GM12878 (cell line): ENCODE measurements around the gene MACROD2. TPM values are rescaled to one million over a fixed set of nuclear protein-coding genes. Genes with fewer than 3 reads are reported as not detected.

Source experiments
- ATAC-seq: fragments of 200-7000 bp; cut with Tn5 transposase; 3 replicates; pipeline ENCODE4 v1.9.1; 2020; ENCODE audit warnings: mild to moderate bottlenecking, moderate library complexity
- BruUV-seq: library from RNA; stranded (reverse); fragments of 400-500 nt; replicated peaks from 2 replicates; lab custom pipeline; 2021; lab: Mats Ljungman, UMichigan
- CTCF ChIA-PET: fragments of 300-600 bp; sonication (Branson Sonifier 250); formaldehyde crosslinking; extraction: SDS; loops from one replicate; lab custom pipeline; 2021; ENCODE audit warnings: inconsistent platforms; lab: Yijun Ruan, JAX
- POLR2A ChIA-PET: fragments of 350-600 bp; formaldehyde crosslinking; extraction: SDS; loops from one replicate; lab custom pipeline; 2021; ENCODE audit warnings: inconsistent platforms; lab: Charles Lee
- RAD21 ChIA-PET: fragments of 300-600 bp; sonication (Branson Sonifier 250); formaldehyde crosslinking; loops from one replicate; lab custom pipeline; 2023; ENCODE audit warnings: antibody characterized with exemption; ENCODE audit not compliant: unreplicated experiment; lab: Charles Lee
- SMC1A ChIA-PET: fragments of 300-600 bp; sonication (Branson Sonifier 250); formaldehyde crosslinking; loops from one replicate; lab custom pipeline; 2023; ENCODE audit not compliant: unreplicated experiment, uncharacterized antibody; lab: Charles Lee
- DNase-seq: peaks from one replicate; pipeline ENCODE4 v3.0.0-alpha.2; 2011; ENCODE audit warnings: low read depth, low spot score
- FAIRE-seq: peaks from 3 replicates; lab custom pipeline; 2011; peaks lifted over from hg19 to GRCh38; lab: Jason Lieb, UNC
- H2AFZ ChIP-seq: 2 replicates; pipeline ENCODE4 v1.6.0; 2011; ENCODE audit warnings: low read depth, low read length, control low read depth; ENCODE audit not compliant: control insufficient read depth
- H3K27ac ChIP-seq: 2 replicates; pipeline ENCODE4 v1.5.1; 2011; ENCODE audit warnings: control low read depth; ENCODE audit not compliant: control insufficient read depth, insufficient read depth
- H3K27me3 ChIP-seq, 2 experiments: replicated peaks in 1 of 2; 2 replicates each; pipeline versions ENCODE4 v1.6.0 to v1.6.1; 2011; ENCODE audit warnings: low read length in 1 of 2; ENCODE audit not compliant: control insufficient read depth in 2 of 2, insufficient read depth in 2 of 2
- H3K36me3 ChIP-seq, 2 experiments: 2 replicates each; pipeline ENCODE4 v1.5.1; 2011; ENCODE audit warnings: low read length in 1 of 2; ENCODE audit not compliant: control insufficient read depth in 2 of 2, insufficient read depth in 2 of 2
- H3K4me1 ChIP-seq: 2 replicates; pipeline ENCODE4 v1.6.1; 2011; ENCODE audit warnings: mild to moderate bottlenecking, low read length, moderate library complexity, mixed read lengths; ENCODE audit not compliant: control insufficient read depth, insufficient read depth
- H3K4me2 ChIP-seq: 2 replicates; pipeline ENCODE4 v1.6.0; 2011; ENCODE audit warnings: control low read depth; ENCODE audit not compliant: control insufficient read depth, insufficient read depth
- H3K4me3 ChIP-seq: fragments of 200-600 bp; sonication (generic); 2 replicates; pipeline ENCODE4 v1.5.1; 2016
- H3K79me2 ChIP-seq: 2 replicates; pipeline ENCODE4 v1.6.0; 2011; ENCODE audit warnings: low read length; ENCODE audit not compliant: control insufficient read depth, insufficient read depth
- H3K9ac ChIP-seq: 2 replicates; pipeline ENCODE4 v1.8.0; 2011; ENCODE audit warnings: low read length, control low read depth, mixed read lengths; ENCODE audit not compliant: control insufficient read depth, insufficient read depth
- H3K9me3 ChIP-seq: replicated peaks from 3 replicates; pipeline ENCODE4 v1.5.1; 2011; ENCODE audit warnings: mild to moderate bottlenecking, low read length; ENCODE audit not compliant: control insufficient read depth, insufficient read depth
- H4K20me1 ChIP-seq: 2 replicates; pipeline ENCODE4 v1.6.0; 2011; ENCODE audit not compliant: control insufficient read depth, insufficient read depth
- BMI1 ChIP-seq: fragments of 450-650 bp; IDR thresholded peaks from 2 replicates; pipeline ENCODE4 v1.6.1; 2016; ENCODE audit warnings: mild to moderate bottlenecking, moderate library complexity, borderline replicate concordance
- CBX3 ChIP-seq: fragments of 200-600 bp; sonication (generic); IDR thresholded peaks from 2 replicates; pipeline ENCODE4 v1.6.1; 2016; ENCODE audit warnings: low read depth, borderline replicate concordance
- CHD4 ChIP-seq: fragments of 200-600 bp; sonication (generic); IDR thresholded peaks from 2 replicates; pipeline ENCODE4 v1.6.1; 2016; ENCODE audit warnings: mild to moderate bottlenecking
- EP300 ChIP-seq, 2 experiments: fragments of 150-350 bp in 1 of 2; IDR thresholded peaks; 2 replicates each; pipeline ENCODE4 v1.6.1; 2011 to 2012; ENCODE audit warnings: low read depth in 2 of 2, low read length in 2 of 2, borderline replicate concordance in 1 of 2, improper control_type of control experiment in 1 of 2, inconsistent platforms in 1 of 2; ENCODE audit not compliant: control insufficient read depth in 1 of 2
- KAT2A ChIP-seq: conservative IDR thresholded peaks from 2 replicates; pipeline ENCODE4 v1.6.1; 2011; ENCODE audit warnings: low read depth, low read length; ENCODE audit not compliant: control insufficient read depth
- LARP7 ChIP-seq: fragments of 450-650 bp; IDR thresholded peaks from 2 replicates; pipeline ENCODE4 v1.6.1; 2017; ENCODE audit warnings: mild to moderate bottlenecking
- SP1 ChIP-seq: IDR thresholded peaks from one replicate; pipeline ENCODE4 v1.6.1; 2011; ENCODE audit warnings: low read depth, low read length
- SREBF1 ChIP-seq: IDR thresholded peaks from 2 replicates; pipeline ENCODE4 v1.6.1; 2012; ENCODE audit warnings: mild to moderate bottlenecking, low read length
- SUPT20H ChIP-seq: IDR thresholded peaks from 2 replicates; pipeline ENCODE4 v1.6.1; 2011; ENCODE audit warnings: low read depth, mild to moderate bottlenecking, low read length, moderate library complexity, borderline replicate concordance; ENCODE audit not compliant: control insufficient read depth
- TBL1XR1 ChIP-seq: IDR thresholded peaks from 2 replicates; pipeline ENCODE4 v1.6.1; 2012; ENCODE audit warnings: low read depth, low read length, improper control_type of control experiment
- TCF3 ChIP-seq: IDR thresholded peaks from 2 replicates; pipeline ENCODE4 v1.6.1; 2012; ENCODE audit warnings: low read depth, mild to moderate bottlenecking, low read length, borderline replicate concordance; ENCODE audit not compliant: insufficient read depth
- TCF7 ChIP-seq: IDR thresholded peaks from 2 replicates; pipeline ENCODE4 v1.6.1; 2014; ENCODE audit warnings: antibody characterized with exemption, borderline replicate concordance
- YBX1 ChIP-seq: fragments of 450-650 bp; IDR thresholded peaks from 2 replicates; pipeline ENCODE4 v1.6.1; 2016; ENCODE audit warnings: antibody characterized with exemption
- WGBS: methylation state at CpG from one replicate; pipeline ENCODE4 v1.1.6; 2016; ENCODE audit warnings: low lambda C conversion rate; ENCODE audit not compliant: insufficient replicate concordance, insufficient coverage; ENCODE audit errors: missing lambda C conversion rate; 5-methylcytosine and 5-hydroxymethylcytosine counted together
- in situ Hi-C: fragments of 300-500 bp; cut with MboI; formaldehyde crosslinking; loops from 9 replicates; pipeline ENCODE4 v1.14.3; 2018; ENCODE audit warnings: mixed read lengths
- intact Hi-C: fragments of 100-400 bp; cut with micrococcal nuclease; formaldehyde crosslinking; loops from one replicate; pipeline ENCODE4 v1.14.2; 2022; ENCODE audit not compliant: unreplicated experiment
- polyA plus RNA-seq, 11 experiments: library from polyadenylated mRNA; depleted of rRNA in 4 of 11; unstranded in 6 of 11; stranded (reverse) in 5 of 11; fragments of >200 nt; fragmentation: Nextera tagmentation in 4 of 11; fragmentation: Illumina TruSeq in 1 of 11; extraction: Ambion mirVana in 4 of 11; extraction: Trizol in 1 of 11; gene quantifications; 1 replicate in 1 of 11; 2 replicates in 10 of 11; pipeline versions ENCODE4 v1.2.1 to v1.2.3, GENCODE V29; 2011 to 2016; ENCODE audit warnings: inconsistent platforms in 2 of 11, missing spikeins in 2 of 11, low read depth in 1 of 11
- total RNA-seq, 4 experiments: library from RNA; depleted of rRNA in 3 of 4; stranded (reverse); fragments of >200 nt in 3 of 4; fragmentation: Illumina TruSeq in 1 of 4; extraction: Trizol in 1 of 4; gene quantifications; 2 replicates each; pipeline versions ENCODE4 v1.2.1 to v1.2.3, GENCODE V29; 2013 to 2021
- TF ChIP-seq, protein P1 (sequence below): IDR thresholded peaks from 2 replicates; pipeline ENCODE4 v1.6.1; 2011; ENCODE audit warnings: mild to moderate bottlenecking, low read depth, low read length, moderate library complexity; ENCODE audit not compliant: insufficient replicate concordance

Gene MACROD2
- total and polyA plus RNA-seq, 10 of the 15 experiments (the other 5 are each of a cell fraction or from before 2014, with no cell fraction given), result 1.1 to 21.5 (median 2.2) TPM

DNA sequence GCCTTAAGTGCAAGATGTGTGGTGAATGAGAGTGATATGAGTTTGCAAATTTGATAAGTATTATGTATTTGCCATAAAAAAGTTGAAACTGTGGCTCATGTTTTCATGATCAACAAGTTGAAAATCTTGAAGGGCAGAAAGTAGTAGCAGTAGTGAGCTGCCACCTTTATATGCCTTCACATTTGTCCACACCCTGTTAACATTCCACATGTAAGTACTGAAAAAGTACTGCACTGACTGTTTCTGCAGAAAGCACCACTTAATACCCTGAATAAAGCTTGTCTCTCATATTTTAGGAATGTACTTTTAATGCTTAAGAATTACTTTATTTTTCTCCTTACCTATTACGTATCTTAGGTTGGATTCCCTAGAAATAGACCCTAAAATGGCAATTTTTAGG is 296.2 kb downstream of the MACROD2 start:
- in situ Hi-C loops (no loop called here), intact Hi-C loops (no loop called here)
- Histone ChIP-seq H3K27ac (no peak overlapping the region), H3K79me2 (no peaks in the 10 kb centered on the region), H3K4me2 (no peak overlapping the region), H3K9ac (no peak overlapping the region), H3K27me3 (no peaks in the 10 kb centered on the region; a peak in 1 of 4 replicates), H2AFZ (no peak overlapping the region), H4K20me1 (no peaks in the 10 kb centered on the region), H3K9me3 (no peaks in the 10 kb centered on the region), H3K36me3 (no peaks in the 10 kb centered on the region), H3K4me1 (no peaks in the 10 kb centered on the region), H3K4me3 (no peak overlapping the region)
- no peak for FAIRE-seq
- no TSS peak for BruUV-seq
- no peak for DNase-seq
- ChIA-PET POLR2A (no interaction called here), SMC1A (interaction anchor here (1.3 kb wide), 1 partner anchor 14 kb away, joined by 3 read pairs; no protein-coding TSS in a partner anchor), RAD21 (no interaction called here), CTCF (no interaction called here)
- no peak for TF ChIP-seq BMI1
- no peak for TF ChIP-seq SREBF1
- TF ChIP-seq CBX3, result no peak
- no peak for TF ChIP-seq SUPT20H
- TF ChIP-seq, protein P1, sequence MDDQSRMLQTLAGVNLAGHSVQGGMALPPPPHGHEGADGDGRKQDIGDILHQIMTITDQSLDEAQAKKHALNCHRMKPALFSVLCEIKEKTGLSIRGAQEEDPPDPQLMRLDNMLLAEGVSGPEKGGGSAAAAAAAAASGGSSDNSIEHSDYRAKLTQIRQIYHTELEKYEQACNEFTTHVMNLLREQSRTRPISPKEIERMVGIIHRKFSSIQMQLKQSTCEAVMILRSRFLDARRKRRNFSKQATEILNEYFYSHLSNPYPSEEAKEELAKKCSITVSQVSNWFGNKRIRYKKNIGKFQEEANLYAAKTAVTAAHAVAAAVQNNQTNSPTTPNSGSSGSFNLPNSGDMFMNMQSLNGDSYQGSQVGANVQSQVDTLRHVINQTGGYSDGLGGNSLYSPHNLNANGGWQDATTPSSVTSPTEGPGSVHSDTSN, result no peak
- no peak for TF ChIP-seq TCF3
- no peak for TF ChIP-seq KAT2A
- no peak for TF ChIP-seq SP1
- TF ChIP-seq LARP7, result no peak
- TF ChIP-seq CHD4, result no peak
- TF ChIP-seq TCF7, result no peak
- no peak for TF ChIP-seq YBX1
- TF ChIP-seq TBL1XR1, result no peak
- TF ChIP-seq EP300 (IDR thresholded peaks at IDR 0.05; ENCODE audit: borderline replicate concordance in 1 of 2, control insufficient read depth in 1 of 2, low read depth in 2 of 2, low read length in 2 of 2), result no peak
- WGBS, result 0% methylated on average over 1 of the region's 1 CpG
- ATAC-seq, result no peak
